Ishikawa (cell line): ENCODE results near the gene RNASE1.

ENCODE experiments used
- EP300 ChIP-seq: IDR thresholded peaks from 2 replicates; pipeline ENCODE4 v1.6.1; 2012; ENCODE audit warnings: borderline replicate concordance
- TAF1 ChIP-seq: IDR thresholded peaks from 2 replicates; pipeline ENCODE4 v1.6.1; 2012; ENCODE audit warnings: low read depth, mild to moderate bottlenecking
- TF ChIP-seq, protein P1 (sequence below): IDR thresholded peaks from 2 replicates; pipeline ENCODE4 v1.6.1; 2012

DNA sequence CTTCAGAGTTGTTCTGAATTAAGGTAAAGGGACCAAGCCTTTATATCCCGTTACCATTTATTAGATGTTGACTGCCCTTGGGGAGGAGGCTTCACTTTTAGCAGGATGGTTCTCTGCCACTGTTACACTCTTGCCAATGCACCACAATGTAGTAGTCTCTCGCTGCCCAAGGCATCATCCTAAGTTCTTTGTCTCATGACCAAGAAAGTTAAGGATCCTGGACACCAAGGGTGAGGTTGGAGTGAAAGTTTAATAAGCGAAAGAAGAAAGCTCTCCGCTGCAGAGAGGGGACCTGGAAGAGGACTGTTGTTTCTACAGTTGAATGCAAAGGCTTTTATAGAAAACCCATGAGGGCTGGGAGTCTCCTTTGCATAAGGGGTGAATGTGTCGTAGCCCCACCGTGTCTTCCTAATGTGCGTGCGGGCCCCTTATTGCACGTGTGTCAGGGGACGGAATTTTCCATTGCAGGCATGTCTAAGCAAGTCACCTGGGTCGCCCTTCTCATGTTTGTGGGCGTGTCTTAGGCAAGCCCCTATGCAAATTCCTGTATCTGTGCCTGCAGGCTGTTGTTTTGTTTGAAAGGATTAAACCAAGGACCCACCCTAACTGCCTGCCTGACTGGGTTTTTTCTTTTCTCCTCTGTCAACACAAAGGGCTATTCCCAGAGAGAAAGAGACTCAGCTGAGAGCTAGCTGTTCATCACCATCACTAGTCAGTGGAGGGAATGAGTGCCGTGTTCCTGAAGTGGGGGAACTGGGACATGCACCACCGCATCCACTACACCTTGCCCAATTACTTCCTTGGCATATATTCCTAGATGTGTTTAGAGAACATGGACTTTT, 17.6 kb upstream of the RNASE1 start:
- TF ChIP-seq TAF1 = no peak
- no peak for TF ChIP-seq EP300
- TF ChIP-seq, protein P1, sequence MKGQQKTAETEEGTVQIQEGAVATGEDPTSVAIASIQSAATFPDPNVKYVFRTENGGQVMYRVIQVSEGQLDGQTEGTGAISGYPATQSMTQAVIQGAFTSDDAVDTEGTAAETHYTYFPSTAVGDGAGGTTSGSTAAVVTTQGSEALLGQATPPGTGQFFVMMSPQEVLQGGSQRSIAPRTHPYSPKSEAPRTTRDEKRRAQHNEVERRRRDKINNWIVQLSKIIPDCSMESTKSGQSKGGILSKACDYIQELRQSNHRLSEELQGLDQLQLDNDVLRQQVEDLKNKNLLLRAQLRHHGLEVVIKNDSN = no peak
